IPS-20b (cell line): ENCODE measurements around the gene COX20.
A peak's percentile ranks its signal among the peaks of the same experiment; 100 is the strongest.

Source experiments
- H3K27ac ChIP-seq: one replicate; pipeline ENCODE4 v1.5.1; 2013; ENCODE audit warnings: low read length
- H3K27me3 ChIP-seq: 2 replicates; pipeline ENCODE4 v1.6.1; 2013; ENCODE audit warnings: mild to moderate bottlenecking, low read length, inconsistent platforms; ENCODE audit not compliant: insufficient read depth
- H3K36me3 ChIP-seq: 2 replicates; pipeline ENCODE4 v1.6.1; 2013; ENCODE audit warnings: low read depth, mild to moderate bottlenecking, inconsistent platforms, low read length, moderate library complexity; ENCODE audit not compliant: insufficient read depth
- H3K4me1 ChIP-seq: 2 replicates; pipeline ENCODE4 v1.6.1; 2013; ENCODE audit warnings: mild to moderate bottlenecking, control low read depth, inconsistent platforms, low read length, moderate library complexity; ENCODE audit not compliant: insufficient read depth
- H3K4me3 ChIP-seq: 2 replicates; pipeline ENCODE4 v1.5.1; 2013; ENCODE audit warnings: mild to moderate bottlenecking, low read length, inconsistent platforms
- H3K9ac ChIP-seq: 2 replicates; pipeline ENCODE4 v1.6.1; 2013; ENCODE audit warnings: low read depth, mild to moderate bottlenecking, inconsistent platforms, low read length, moderate library complexity
- H3K9me3 ChIP-seq: 2 replicates; pipeline ENCODE4 v1.6.1; 2013; ENCODE audit warnings: mild to moderate bottlenecking, low read depth, low read length, inconsistent platforms; ENCODE audit not compliant: insufficient read depth

The COX20 gene

DNA sequence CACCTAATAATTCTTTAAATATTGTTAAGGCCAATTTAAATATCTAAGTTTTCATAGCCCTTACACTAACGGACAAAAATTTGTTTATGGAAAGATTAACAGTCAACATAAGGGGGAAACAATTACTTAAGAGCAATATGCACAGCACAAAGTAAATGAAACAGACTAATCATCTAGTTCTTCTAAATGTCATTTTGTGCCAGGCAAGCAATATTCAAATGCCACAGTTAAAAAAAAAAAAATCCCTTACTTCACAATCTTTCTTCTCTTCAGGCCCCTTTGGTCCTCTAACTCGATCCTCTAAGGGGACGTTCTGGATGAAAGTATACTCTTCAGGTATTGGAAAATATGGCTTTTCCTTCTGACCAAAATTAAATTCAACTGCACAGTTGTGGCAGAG lies 22.3 kb downstream of the COX20 start:
- Histone ChIP-seq H3K4me1 (peaks cover 9% of the 10 kb centered on the region; the same call in 1 of the 2 replicates), H3K9me3 (no peaks in the 10 kb centered on the region), H3K27ac (no peak overlapping the region), H3K27me3 (no peaks in the 10 kb centered on the region), H3K4me3 (0 out of 2 replicates have a peak overlapping the region, but pooled peaks have one; percentile 10), H3K36me3 (peaks cover 100% of the 10 kb centered on the region), H3K9ac (no peak overlapping the region)

DNA sequence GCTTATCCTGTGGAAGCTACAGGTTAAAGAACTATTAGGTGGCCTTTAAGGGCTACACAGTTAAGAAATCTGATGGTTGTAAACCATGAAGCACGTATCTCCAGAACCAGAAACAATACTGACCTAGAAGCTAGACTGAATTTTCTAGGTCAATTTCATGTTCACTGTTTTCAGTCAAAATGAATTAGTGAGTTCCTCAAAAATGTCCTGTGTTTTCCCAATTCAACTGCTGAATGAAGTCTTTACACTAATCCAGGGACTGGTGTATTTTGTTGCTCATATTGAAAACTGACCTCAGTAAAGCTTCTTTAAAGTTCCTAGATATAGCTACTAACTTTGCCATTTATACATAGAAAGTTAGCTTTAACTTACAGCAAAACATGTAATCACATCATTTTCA lies 22.9 kb downstream of the COX20 start:
- H3K27me3 ChIP-seq = no peaks in the 10 kb centered on the region
- peaks cover 95% of the 10 kb centered on the region for H3K36me3 ChIP-seq
- peaks cover 9% of the 10 kb centered on the region; the same call in 1 of the 2 replicates for H3K4me1 ChIP-seq
- H3K9me3 ChIP-seq = no peaks in the 10 kb centered on the region
- H3K27ac ChIP-seq = no peak overlapping the region
- 0 out of 2 replicates have a peak overlapping the region, but pooled peaks have one; percentile 10 for H3K4me3 ChIP-seq
- no peak overlapping the region for H3K9ac ChIP-seq

DNA sequence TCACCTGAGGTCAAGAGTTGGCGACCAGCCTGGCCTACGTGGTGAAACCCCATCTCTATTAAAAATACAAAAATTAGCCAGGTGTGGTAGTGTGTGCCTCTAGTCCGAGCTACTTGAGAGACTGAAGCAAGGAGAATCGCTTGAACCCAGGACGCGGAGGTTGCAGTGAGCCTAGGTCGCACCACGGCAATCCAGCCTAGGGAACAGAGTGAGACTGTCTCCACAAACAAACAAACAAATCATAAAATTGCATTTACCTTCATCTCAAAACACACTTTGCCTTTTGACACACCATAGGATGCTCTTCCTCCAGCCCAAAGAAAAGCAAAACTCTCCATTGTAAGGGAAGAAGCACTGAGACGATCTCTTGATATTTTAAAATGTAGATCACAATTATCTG lies 24.6 kb downstream of the COX20 start:
- Histone ChIP-seq H3K4me3 (peak overlapping the region; percentile 100), H3K27me3 (no peaks in the 10 kb centered on the region), H3K4me1 (peaks cover 10% of the 10 kb centered on the region; the same call in 1 of the 2 replicates), H3K27ac (no peak overlapping the region), H3K36me3 (peaks cover 83% of the 10 kb centered on the region), H3K9ac (peak overlapping the region; percentile 100; the same call in 1 of the 2 replicates), H3K9me3 (no peaks in the 10 kb centered on the region)

DNA sequence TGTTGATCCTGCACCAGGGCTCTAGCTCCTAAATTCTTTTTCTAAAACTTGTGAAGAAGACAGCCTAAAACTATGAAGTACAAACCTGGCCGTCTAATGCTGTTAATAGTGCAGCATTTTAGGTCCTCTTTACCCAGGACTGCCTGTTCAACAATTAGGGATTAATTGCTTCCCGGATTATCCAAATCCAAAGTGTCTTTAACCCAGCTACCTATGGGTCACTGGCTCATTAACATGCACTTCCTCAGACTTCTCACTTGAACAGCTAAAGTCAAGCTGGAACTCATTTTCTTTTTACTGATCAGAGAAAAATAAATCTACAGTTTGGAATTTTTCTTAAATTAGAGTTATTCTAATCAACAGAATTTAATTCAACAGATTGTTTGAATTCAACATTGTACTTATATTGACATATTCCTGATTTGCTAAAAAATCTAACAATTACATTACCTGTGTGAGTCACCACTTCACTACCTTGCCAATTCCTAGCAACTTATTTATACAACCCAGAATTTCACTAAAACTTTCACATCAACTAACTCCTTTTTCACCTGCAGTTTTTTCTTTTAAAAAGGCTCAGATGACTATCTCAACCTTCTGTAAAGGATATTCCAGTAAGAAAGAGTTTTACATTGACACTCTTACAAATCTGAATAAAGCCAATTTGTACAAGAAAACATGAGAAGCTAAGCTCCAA lies 25.6 kb downstream of the COX20 start:
- peaks cover 19% of the 10 kb centered on the region; the same call in 1 of the 2 replicates for H3K4me1 ChIP-seq
- H3K36me3 ChIP-seq = peaks cover 73% of the 10 kb centered on the region
- peak overlapping the region; percentile 100; the same call in 1 of the 2 replicates for H3K9ac ChIP-seq
- no peaks in the 10 kb centered on the region for H3K9me3 ChIP-seq
- peak overlapping the region; percentile 100 for H3K4me3 ChIP-seq
- no peaks in the 10 kb centered on the region for H3K27me3 ChIP-seq
- H3K27ac ChIP-seq = no peak overlapping the region

DNA sequence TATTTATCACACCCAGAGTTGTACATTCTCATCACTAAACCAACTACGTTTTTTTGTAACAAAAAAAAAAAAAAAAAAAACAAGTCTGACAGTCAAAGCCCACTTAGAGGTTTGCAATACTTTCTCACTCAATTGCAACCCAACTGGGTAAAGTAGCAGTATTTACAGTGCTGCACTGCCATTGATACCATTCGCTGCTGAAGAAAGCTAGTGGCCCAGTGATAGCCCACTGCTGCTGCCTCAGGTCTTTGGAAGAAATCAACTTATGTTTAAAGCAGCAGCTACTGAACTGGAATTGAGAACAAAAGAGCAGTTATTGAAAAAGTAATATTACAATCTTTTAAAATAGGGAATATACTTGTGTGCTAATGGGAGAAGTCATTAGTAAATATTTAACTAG lies 26.2 kb downstream of the COX20 start:
- Histone ChIP-seq H3K27ac (no peak overlapping the region), H3K4me1 (peaks cover 19% of the 10 kb centered on the region; the same call in 1 of the 2 replicates), H3K36me3 (peaks cover 67% of the 10 kb centered on the region)

DNA sequence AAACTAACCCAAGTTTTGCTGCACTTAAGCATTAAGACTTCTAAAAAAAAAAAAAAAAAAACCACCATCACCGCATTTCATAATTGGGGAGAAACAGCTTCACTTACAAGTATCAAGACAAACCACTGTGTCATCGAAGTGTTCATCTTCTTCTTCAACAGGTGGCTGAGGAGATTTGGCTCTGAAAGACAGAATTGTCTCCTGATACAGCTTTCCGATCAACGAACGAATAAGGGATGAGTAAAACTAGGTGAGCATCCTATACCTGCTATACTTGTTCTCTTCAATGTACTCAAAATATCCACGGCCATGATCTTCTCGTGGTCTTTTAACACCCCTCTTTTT lies 26.9 kb downstream of the COX20 start:
- peaks cover 19% of the 10 kb centered on the region; the same call in 1 of the 2 replicates for H3K4me1 ChIP-seq
- peak overlapping the region; percentile 100 for H3K4me3 ChIP-seq
- no peaks in the 10 kb centered on the region for H3K9me3 ChIP-seq
- peak overlapping the region; percentile 54 for H3K27ac ChIP-seq
- peak overlapping the region; percentile 100 for H3K9ac ChIP-seq
- peaks cover 60% of the 10 kb centered on the region for H3K36me3 ChIP-seq
- H3K27me3 ChIP-seq = no peaks in the 10 kb centered on the region

More for the DNA sequence above, 26.2 kb downstream of the COX20 start:
- H3K9me3 ChIP-seq = no peaks in the 10 kb centered on the region
- H3K9ac ChIP-seq = peak overlapping the region; percentile 100; the same call in 1 of the 2 replicates
- no peaks in the 10 kb centered on the region for H3K27me3 ChIP-seq
- peak overlapping the region; percentile 100 for H3K4me3 ChIP-seq

DNA sequence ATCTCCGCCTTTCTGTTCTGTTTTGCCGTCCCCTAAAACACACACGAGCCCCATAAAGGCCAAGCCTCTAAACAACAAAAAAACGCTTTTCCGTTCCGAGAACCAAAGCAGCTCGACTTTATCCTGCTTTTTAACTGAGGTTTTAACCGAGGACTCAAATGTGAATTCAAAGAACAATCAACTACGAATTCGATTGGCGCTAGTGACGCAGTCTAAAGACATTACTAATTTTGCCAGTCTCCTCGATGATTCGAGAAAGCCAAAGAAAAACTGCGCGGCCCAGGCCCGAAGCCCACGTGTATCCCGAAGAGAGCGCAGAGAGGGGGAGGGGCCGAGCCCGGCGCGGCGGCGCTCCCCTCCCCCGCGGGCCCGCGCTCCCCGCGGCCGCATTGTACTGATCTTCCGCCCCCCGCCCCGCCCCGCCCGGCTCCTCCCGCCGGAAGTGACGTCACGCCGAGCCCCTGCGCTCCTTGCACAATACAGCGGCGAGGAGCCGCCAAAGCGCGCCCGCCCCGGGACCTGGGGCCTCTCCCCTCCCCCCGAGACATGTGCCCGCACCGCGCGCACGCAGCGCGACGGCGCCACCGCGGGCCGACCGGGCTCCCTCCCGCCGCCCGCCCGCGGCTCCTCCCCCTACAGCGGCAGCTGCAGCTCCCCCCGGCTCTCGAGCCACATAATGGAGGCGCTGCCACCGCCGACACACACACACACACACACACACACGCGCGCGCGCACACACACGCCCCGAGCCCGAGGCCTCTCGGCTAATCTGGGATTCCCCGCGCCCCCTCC lies 27.4 kb downstream of the COX20 start:
- H3K27ac ChIP-seq = peak overlapping the region; percentile 98
- H3K4me1 ChIP-seq = peaks cover 19% of the 10 kb centered on the region; the same call in 1 of the 2 replicates
- H3K9me3 ChIP-seq = no peaks in the 10 kb centered on the region
- H3K27me3 ChIP-seq = no peaks in the 10 kb centered on the region
- H3K9ac ChIP-seq = peak overlapping the region; percentile 100
- peak overlapping the region; percentile 100 for H3K4me3 ChIP-seq
- peaks cover 55% of the 10 kb centered on the region for H3K36me3 ChIP-seq

DNA sequence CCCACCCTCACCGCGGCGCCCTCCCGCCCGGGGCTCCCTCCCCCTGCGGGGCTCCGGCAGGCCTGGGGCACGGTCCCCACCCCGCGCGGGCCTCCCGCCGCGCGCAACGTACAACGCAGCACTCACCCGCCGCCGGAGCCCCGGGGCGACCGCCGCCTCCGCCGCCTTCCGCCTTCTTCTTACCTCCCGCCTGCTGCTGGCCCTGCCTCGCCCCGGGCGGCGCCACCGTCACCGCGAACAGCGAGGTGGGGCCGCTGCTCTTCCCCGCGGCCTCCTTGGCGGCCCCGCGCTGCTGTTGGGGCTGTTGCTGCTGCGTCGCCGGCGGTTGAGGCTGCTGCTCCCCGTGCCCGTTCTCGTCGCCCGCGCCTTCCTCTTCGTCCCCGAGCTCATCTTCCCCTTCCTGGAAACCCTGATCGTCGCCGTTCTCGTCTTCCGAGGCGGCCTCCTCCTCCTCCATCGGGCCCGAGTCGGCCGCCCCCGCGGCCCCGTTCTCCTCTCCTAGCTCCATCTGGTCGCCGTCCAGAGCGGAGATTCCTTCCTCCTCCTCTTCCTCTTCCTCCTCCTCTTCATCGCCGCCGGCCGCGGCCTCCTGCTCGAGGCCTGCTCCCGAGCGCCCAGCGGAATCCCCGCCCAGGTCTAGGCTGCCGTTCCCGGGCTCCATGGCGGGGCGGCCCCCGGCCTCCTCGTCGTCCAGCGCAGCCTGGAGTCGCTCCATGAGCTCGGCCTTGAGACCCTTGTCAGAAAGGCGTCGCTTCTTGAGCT lies 28.2 kb downstream of the COX20 start:
- Histone ChIP-seq H3K4me1 (peaks cover 19% of the 10 kb centered on the region; the same call in 1 of the 2 replicates), H3K4me3 (peak overlapping the region; percentile 81), H3K36me3 (peaks cover 47% of the 10 kb centered on the region), H3K27me3 (no peaks in the 10 kb centered on the region), H3K27ac (peak overlapping the region; percentile 98), H3K9ac (peak overlapping the region; percentile 95), H3K9me3 (no peaks in the 10 kb centered on the region)

DNA sequence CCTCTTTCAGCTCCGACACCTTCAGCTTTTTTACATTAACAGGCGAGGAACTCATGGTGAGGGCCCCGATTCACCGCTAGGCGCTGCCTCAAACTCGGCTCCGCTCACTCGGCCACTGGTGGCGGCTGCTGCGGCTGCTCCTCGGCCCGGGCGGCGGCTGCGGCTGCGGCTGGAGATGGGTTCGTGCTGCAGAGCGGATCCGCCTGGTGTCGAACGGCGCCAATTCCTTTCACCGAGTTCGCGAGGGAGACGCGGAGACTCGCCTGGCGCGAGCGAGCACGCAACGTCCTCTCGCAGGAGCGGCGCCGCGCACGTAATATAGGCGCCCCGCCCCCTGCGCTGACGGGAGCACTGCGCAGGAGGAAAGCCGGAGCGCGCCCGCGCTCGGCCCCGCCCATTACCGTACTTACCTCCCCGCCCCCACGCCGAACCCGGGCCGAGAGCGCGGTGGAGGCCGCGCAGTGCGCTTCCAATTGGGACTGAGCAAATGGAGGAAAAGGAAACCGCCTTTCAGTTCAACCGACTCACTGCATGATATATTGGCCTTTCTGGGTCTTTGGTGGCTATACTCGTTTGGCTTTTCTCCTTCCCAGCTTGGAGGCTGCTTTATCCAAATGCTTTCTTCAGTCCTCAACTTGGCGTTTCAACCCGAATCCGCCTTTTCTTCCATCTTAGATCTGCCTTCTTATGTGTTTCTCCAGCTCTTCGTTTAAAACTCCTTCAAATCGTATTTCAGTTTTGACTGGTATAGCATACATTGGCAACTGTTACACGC lies 29.0 kb downstream of the COX20 start, which contains the start of gene HNRNPU:
Gene HNRNPU (minus strand): TSS at position 291 of the 775 bp plus-strand sequence. CDS start 236 bp downstream, at position 55.
- H3K4me1 ChIP-seq = peaks cover 19% of the 10 kb centered on the region; the same call in 1 of the 2 replicates
- H3K27ac ChIP-seq = peak within 1 kb of the TSS; percentile 98
- peaks cover 39% of the 10 kb centered on the region for H3K36me3 ChIP-seq
- no peaks in the 10 kb centered on the region for H3K27me3 ChIP-seq
- peak within 1 kb of the TSS; percentile 95 for H3K9ac ChIP-seq
- H3K9me3 ChIP-seq = no peaks in the 10 kb centered on the region
- H3K4me3 ChIP-seq = peak within 1 kb of the TSS; percentile 81

DNA sequence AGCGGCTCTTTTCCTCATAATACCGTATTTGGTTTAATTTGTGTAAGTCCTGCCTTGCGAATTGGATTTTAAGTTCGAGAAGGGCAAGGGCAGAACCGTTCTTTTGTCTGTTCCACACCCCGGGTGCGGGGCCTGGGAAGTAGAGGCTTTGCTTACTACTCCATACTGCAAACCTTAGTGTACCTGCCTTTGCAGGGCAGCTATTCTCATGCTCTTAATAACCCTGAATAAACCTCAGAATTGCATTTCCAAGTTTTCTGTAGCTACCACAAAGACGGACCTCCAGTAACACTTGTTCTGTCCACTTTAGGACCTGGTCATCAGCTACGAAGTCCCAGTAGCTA lies 29.5 kb downstream of the COX20 start:
- Histone ChIP-seq H3K4me3 (peak overlapping the region; percentile 81), H3K9me3 (no peaks in the 10 kb centered on the region), H3K9ac (peak overlapping the region; percentile 95), H3K4me1 (peaks cover 19% of the 10 kb centered on the region; the same call in 1 of the 2 replicates), H3K27me3 (no peaks in the 10 kb centered on the region), H3K36me3 (peaks cover 33% of the 10 kb centered on the region), H3K27ac (peak overlapping the region; percentile 97)
